Lower lobe of right lung (tissue), 2 donors: ENCODE results near the gene CEP162. TPM values are rescaled to one million over a fixed set of nuclear protein-coding genes. Genes with fewer than 3 reads are reported as not detected.

Experiments used
- ATAC-seq, 2 donors: fragments of 200-7000 bp; cut with Tn5 transposase; one replicate each; pipeline ENCODE4 v1.9.1; 2020 to 2022; ENCODE audit warnings: mild to moderate bottlenecking in 2 of 2, moderate library complexity in 2 of 2
- DNase-seq: peaks from one replicate; pipeline ENCODE4 v3.0.0-alpha.2; 2020
- H3K27ac ChIP-seq: fragments of 200-600 bp; one replicate; pipeline ENCODE4 v1.8.0; 2022
- H3K27me3 ChIP-seq: fragments of 200-600 bp; one replicate; pipeline ENCODE4 v1.8.0; 2022; ENCODE audit warnings: low read depth
- H3K36me3 ChIP-seq: fragments of 200-600 bp; one replicate; pipeline ENCODE4 v1.8.0; 2022; ENCODE audit warnings: mild to moderate bottlenecking
- H3K4me1 ChIP-seq: fragments of 200-600 bp; one replicate; pipeline ENCODE4 v1.8.0; 2022
- H3K4me3 ChIP-seq: fragments of 200-600 bp; one replicate; pipeline ENCODE4 v1.8.0; 2022; ENCODE audit warnings: mild to moderate bottlenecking
- H3K9me3 ChIP-seq: fragments of 200-600 bp; one replicate; pipeline ENCODE4 v1.8.0; 2022
- CTCF ChIP-seq: fragments of 200-600 bp; IDR thresholded peaks from one replicate; pipeline ENCODE4 v1.8.0; 2022; ENCODE audit warnings: antibody characterized with exemption, mild to moderate bottlenecking
- intact Hi-C: fragments of 100-400 bp; cut with DNase I; formaldehyde crosslinking; loops from one replicate; pipeline ENCODE4 v1.11.0; 2022
- total RNA-seq: library from RNA; stranded (reverse); fragmentation: NEBNext Ultra II Directional; extraction: Animal tissue kit (Norgen Biotek cat#: 25700); gene quantifications from one replicate; pipeline ENCODE4 v1.2.1, GENCODE V29; 2021
- donor health status: DM: no; HTN: yes; CAD: no; lungs with severe emphysema.

Gene CEP162
- total RNA-seq, 1 donor from 2014 or later = 12.1 TPM

- Histone ChIP-seq H3K9me3 (no peaks in the 10 kb centered on the region), H3K36me3 (peaks cover 27% of the 10 kb centered on the region), H3K27me3 (no peaks in the 10 kb centered on the region), H3K27ac (no peak overlapping the region), H3K4me1 (no peaks in the 10 kb centered on the region), H3K4me3 (no peak overlapping the region)
- intact Hi-C loops = no loop called here
- DNase-seq (no peak), ATAC-seq (no peak)
- no peak for TF ChIP-seq CTCF
These were observed 66.3 kb downstream of the CEP162 start for GRCh38 chr6:84161190-84161589.

GRCh38 chr6:84156306-84156705 is 71.1 kb downstream of the CEP162 start:
- intact Hi-C loops = no loop called here
- Histone ChIP-seq H3K36me3 (peaks cover 49% of the 10 kb centered on the region), H3K27ac (no peak overlapping the region), H3K9me3 (no peaks in the 10 kb centered on the region), H3K4me3 (no peak overlapping the region), H3K27me3 (no peaks in the 10 kb centered on the region), H3K4me1 (no peaks in the 10 kb centered on the region)
- no peak for TF ChIP-seq CTCF
- ATAC-seq = no peak
- DNase-seq = no peak

DNA sequence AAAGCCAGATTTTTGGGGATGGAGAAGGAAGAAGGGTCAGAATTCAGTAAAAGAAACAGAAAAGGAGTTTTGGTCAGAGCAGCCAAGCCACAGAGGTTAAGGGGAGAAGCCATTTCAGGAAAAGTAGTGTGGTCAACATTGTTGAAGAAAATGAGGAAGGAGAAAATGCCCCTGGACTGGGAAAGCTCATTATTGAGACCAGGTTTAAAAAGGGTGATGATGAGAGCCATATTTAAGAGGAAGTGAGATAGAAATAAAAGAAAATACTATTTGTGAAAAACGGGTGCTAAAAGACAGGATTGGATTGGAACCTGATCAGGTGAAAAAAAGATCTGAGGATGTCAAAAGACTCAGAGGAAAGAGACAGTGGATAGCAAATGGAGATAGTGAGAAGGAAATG is 75.8 kb downstream of the CEP162 start:
- no peak overlapping the region for H3K4me3 ChIP-seq
- no peaks in the 10 kb centered on the region for H3K27me3 ChIP-seq
- ATAC-seq = no peak
- intact Hi-C loops = no loop called here
- peaks cover 51% of the 10 kb centered on the region for H3K36me3 ChIP-seq
- H3K4me1 ChIP-seq = no peaks in the 10 kb centered on the region
- no peaks in the 10 kb centered on the region for H3K9me3 ChIP-seq
- no peak overlapping the region for H3K27ac ChIP-seq
- DNase-seq = no peak
- no peak for TF ChIP-seq CTCF

- no peaks in the 10 kb centered on the region for H3K27me3 ChIP-seq
- no peak overlapping the region for H3K4me3 ChIP-seq
- no peak for TF ChIP-seq CTCF
- no peaks in the 10 kb centered on the region for H3K9me3 ChIP-seq
- intact Hi-C loops = no loop called here
- H3K27ac ChIP-seq = no peak overlapping the region
- peaks cover 53% of the 10 kb centered on the region for H3K36me3 ChIP-seq
- ATAC-seq = no peak
- H3K4me1 ChIP-seq = no peaks in the 10 kb centered on the region
- no peak for DNase-seq
These were observed 76.7 kb downstream of the CEP162 start for GRCh38 chr6:84150705-84151104.

DNA sequence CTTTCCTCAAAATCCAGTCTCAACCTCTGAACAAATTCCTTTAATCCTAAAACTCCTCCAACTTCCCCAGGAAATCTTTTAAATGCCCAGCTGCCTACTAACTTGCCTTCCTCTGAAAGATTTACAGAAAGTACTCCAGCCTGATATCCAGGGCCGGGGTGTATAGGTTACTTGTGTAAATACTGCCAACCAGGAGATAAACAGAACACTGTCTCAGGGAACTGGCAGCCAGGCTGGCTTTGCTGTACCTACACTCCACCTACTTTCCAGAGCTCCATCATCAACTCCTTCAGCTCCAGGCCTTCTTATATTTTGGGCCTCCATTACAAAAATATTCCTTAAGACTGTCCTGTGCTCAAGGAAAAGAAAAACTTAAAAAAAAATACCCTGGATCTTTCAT is 85.9 kb downstream of the CEP162 start:
- Histone ChIP-seq H3K27me3 (no peaks in the 10 kb centered on the region), H3K27ac (no peak overlapping the region), H3K4me1 (no peaks in the 10 kb centered on the region), H3K9me3 (no peaks in the 10 kb centered on the region), H3K36me3 (peaks cover 31% of the 10 kb centered on the region), H3K4me3 (no peak overlapping the region)
- no peak for DNase-seq
- intact Hi-C loops = no loop called here
- no peak for TF ChIP-seq CTCF
- ATAC-seq = no peak

DNA sequence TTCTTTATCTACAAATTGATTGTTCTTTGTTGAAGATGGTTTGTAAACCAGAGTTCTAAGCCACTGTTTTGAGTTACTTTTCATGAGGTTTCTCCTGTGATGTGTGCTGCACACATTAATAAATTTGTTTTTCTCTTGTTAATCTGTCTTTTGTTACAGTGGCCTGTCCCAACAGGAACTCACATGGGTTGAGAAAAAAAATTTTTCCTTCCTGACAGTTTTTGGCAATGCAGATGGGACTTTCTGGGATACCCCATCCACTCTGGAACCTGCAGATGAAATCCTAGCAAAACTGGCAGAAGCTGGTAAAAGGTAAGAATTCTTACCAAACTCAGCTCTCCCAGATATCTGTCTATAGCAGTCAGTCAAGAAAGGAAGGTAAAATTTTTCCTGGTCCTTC is 88.1 kb downstream of the CEP162 start:
- no peak overlapping the region for H3K4me3 ChIP-seq
- no peak overlapping the region for H3K27ac ChIP-seq
- no peak for DNase-seq
- no peaks in the 10 kb centered on the region for H3K4me1 ChIP-seq
- no peak for TF ChIP-seq CTCF
- no peak for ATAC-seq
- H3K36me3 ChIP-seq = peaks cover 21% of the 10 kb centered on the region
- H3K27me3 ChIP-seq = no peaks in the 10 kb centered on the region
- H3K9me3 ChIP-seq = no peaks in the 10 kb centered on the region
- intact Hi-C loops = no loop called here
